NCI-H146 (cell line): Measurements from ENCODE around the gene PPP1R2.
A peak's percentile ranks its signal among the peaks of the same experiment; 100 is the strongest.
"Not testable (repeated sequence)": the region's sequence is repeated elsewhere in the genome, so short reads cannot be mapped to it uniquely, and the experiment has no call there.

Experiments used
- DNase-seq: peaks from one replicate; lab custom pipeline; 2025; lab: John Stamatoyannopoulos, UW

PPP1R2 gene

DNA sequence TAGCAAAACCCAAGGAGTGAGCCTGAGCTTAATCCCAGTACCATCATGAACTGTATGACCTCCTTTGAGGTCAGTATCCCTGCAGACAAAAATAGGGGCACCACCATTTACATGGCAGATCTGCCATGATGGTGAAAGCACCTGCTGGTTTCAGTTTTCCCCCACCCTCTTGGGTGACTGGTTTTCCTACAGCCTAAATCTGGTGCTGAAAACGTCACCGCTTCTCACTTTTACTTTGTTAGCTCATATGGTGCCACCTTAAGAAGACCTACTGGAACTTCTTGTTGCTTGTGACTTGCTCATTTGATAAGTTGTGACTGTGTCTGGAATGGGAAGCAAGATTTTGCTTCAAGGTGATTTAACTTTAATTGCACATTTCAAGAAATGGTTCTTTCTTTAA, 5.1 kb downstream of the PPP1R2 start:
- no peak for DNase-seq

DNA sequence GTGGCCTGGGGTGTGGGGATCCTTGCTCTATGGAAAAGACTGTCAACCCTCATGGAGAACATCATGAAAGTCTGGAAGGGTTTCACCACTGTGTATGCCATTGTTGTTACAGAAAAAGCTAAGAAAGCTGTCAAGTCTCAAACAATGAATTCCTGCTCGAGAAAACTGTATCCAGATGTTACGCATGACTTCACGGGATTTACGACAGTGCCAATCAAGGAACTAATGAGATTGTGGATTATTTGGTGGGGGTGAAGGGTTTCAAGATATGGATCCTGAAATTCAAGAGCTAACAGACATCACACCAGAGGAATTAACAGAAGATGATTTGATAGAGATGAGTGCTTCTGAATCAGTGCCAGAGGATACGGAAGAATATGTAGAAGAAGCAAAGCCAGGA, 7.8 kb downstream of the PPP1R2 start:
- DNase-seq, result no peak

GRCh38 chr3:195532834-195533233, 10.3 kb downstream of the PPP1R2 start:
- DNase-seq, result no peak

- DNase-seq, result no peak
Observed at GRCh38 chr3:195532345-195532744, 10.8 kb downstream of the PPP1R2 start.

- no peak for DNase-seq
Observed at GRCh38 chr3:195531683-195532082, 11.4 kb downstream of the PPP1R2 start.

DNA sequence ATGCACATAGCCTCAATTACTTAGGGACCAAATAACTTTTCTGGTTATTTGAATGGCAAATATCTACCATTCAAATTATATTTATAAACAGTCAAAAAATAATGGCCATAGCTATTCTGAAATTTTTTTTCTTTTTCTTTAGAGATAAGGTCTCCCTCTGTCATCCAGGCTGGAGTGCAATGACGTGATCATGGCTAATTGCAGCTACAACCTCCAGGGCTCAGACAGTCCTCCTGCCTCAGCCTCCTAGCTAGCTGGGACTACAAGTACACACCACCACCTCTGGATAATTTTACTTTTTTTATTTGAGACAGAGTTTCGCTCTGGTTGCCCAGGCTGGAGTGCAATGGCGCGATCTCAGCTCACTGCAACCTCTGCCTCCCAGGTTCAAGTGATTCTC, 16.6 kb downstream of the PPP1R2 start:
- DNase-seq, result no peak

DNA sequence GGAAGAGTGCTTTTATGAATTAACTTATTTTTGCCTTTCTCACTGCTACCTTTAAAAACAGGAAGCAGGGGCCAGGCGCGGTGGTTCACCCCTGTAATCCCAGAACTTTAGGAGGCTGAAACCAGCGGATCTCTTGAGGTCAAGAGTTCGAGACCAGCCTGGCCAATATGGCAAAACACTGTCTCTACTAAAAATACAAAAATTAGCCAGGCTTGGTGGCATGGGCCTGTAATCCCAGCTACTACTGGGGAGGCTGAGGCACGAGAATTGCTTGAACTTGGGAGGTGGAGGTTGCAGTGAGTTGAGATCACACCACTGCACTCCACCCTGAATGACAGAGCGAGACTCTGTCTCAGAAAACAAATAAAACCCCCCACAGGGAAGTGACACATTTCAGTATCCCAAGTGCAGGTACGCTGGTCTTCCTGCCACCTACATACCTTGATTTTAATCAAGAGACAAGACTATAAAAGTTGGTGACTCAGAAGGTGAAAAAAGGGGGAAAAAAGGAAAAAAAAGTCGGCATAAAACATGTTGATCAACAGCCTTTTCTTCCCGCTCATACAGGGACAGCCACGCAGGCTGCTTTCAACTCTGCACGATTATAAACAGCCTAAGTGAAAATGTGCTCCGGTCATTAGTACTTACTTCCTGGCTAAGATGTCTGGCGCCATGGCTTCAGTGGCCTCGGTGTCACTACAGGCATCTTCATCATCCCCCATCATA, 18.8 kb downstream of the PPP1R2 start:
- DNase-seq, result no peak

DNA sequence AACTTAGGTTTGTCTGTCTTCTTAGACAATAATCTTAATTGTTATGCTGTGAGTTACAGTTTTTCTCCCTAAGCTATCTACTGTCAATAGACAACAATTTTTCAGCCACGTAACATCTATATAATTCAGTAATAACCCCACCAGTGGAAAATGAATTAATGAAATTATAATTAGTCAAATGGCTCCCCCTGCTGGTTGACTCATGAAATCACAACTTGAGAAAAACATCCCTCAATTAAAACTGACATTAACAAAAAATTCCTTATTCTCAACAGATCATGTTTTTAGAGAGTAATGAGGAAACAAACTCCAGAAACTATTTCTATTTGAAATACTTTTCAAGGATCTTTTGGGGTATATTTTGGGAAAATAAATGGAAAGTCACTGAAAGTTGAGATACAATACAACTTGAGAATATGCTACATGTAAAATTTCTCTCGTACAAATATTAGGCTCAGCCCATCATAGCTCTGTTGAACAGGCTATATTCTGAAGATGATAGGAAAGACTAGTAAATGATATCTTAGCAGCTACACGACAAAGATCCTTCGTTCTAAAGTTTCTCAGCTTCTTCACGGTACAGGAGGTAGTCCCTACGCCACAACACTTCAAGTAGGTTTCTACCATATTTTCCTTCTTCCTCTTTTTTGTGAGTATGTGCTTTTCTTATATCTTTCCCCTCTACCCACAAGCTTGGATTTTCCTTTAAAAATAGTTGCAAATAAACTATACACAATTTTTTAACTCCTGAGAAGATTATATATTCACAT, 20.7 kb downstream of the PPP1R2 start:
- DNase-seq, result peak; percentile 38

GRCh38 chr3:195517030-195517429, 26.1 kb downstream of the PPP1R2 start:
- DNase-seq, result no peak

- DNase-seq, result not testable (repeated sequence)
Observed at GRCh38 chr3:195514610-195515235, 28.4 kb downstream of the PPP1R2 start.

GRCh38 chr3:195512798-195513345, 30.3 kb downstream of the PPP1R2 start:
- DNase-seq, result no peak

DNA sequence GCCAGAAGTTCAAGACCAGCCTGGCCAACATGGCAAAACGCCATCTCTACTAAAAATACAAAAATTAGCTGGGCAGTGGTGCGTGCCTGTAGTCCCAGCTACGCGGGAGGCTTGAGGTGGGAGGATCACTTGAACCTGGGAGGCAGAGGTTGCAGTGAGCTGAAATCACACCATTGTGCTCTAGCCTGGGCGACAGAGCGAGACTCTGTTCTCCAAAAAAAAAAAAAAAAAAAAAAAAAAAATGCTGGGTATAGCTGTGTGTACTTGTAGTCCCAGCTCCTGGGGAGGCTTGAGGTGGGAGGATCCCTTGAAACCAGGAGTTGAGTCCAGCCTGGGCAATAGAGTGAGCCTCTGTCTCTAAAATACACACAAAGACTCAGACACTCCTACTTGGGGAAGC, 32.0 kb downstream of the PPP1R2 start:
- DNase-seq, result no peak

DNA sequence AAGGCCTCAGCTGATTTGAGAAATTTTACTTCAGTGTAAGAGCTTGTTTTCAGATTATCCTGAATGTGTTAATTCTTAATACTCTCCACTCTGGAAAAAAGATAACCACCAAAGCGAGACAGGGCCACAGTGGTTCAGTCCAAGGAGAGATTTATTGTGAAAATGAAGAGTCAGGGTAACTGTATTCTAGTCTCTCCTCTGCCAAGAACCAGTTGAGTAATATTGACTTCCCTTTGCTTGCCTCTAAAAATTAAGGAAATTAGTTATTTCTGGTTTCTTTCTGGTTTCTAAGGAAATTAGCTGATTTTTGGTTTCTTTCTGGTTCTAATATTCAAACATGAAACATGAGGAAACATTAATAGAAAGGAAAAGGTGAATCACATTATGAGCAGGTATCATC, 34.9 kb downstream of the PPP1R2 start:
- DNase-seq, result no peak

- DNase-seq, result no peak
Observed at GRCh38 chr3:195475614-195476013, 67.5 kb downstream of the PPP1R2 start.

DNA sequence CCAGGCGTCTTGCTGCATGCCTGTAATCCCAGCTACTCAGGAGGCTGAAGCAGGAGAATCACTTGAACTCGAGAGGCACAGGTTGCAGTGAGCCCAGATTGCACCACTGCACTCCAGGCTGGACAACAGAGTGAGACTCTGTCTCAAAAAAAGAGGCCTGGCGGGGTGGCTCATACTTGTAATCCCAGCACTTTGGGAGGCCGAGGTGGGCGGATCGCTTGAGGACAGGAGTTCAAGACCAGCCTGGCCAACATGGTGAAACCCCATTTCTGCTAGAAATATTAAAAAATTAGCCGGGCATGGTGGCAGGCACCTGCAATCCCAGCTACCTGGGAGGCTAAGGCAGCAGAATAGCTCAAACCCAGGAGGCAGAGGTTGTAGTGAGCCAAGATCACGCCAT, 68.0 kb downstream of the PPP1R2 start:
- DNase-seq, result not testable (repeated sequence)

DNA sequence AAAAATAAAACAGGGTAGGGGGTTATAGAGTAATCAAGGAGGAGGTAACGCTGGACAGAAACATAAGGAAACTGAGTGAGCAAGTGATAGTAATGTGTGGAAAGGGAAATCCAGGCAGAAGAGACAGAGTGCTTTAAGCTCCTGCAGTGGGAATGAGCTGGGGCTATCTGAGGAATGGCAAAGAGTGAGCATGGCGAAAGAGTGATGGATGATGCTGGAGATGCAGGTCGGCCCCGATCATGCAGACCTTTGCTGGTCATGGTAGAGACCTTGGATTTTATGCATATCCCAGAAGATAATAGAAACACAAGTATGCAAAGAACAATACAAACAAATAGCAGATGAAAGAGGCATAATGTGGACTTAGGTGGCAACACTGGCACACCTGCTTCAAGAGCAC, 74.3 kb downstream of the PPP1R2 start:
- DNase-seq, result no peak

- no peak for DNase-seq
Observed at GRCh38 chr3:195468391-195468776, 74.7 kb downstream of the PPP1R2 start.

GRCh38 chr3:195467641-195468390, 75.3 kb downstream of the PPP1R2 start:
- no peak for DNase-seq

DNA sequence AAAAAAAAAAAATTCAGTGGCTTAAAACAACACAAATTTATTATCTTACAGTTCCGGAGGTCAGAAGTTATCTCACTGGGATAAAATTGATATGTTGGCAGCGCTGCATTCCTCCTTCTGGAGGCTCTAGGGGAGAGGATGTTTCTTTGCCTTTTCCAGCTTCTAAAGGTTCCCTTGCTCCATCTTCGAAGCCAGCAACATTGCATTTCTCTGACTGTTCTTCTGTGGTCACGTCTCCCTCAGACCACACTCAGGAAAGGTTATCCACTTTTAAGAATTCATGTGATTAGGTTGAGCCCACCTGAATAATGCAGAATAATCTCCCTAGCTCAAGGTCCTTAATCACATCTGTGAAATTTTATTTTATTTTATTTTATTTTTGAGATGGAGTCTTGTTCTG, 76.9 kb downstream of the PPP1R2 start:
- DNase-seq, result no peak
